Astrocyte of the spinal cord (primary cell): ENCODE data around the gene PDCD1.
"Not testable (repeated sequence)": the region's sequence is repeated elsewhere in the genome, so short reads cannot be mapped to it uniquely, and the experiment has no call there.

Experiments
- DNase-seq: peaks from one replicate; pipeline ENCODE4 v3.0.0; 2011; ENCODE audit warnings: low read depth, low spot score
- H3K4me3 ChIP-seq: 2 replicates; pipeline ENCODE4 v1.5.1; 2011; ENCODE audit warnings: low read depth, mild to moderate bottlenecking, low read length, moderate library complexity
- in situ Hi-C: cut with HindIII; loops from 2 replicates; pipeline ENCODE4 v1.10.0; 2017; ENCODE audit warnings: low sequenced_read_pairs
- TF ChIP-seq, protein P1 (sequence below): IDR thresholded peaks from 2 replicates; pipeline ENCODE4 v1.5.1; 2012; ENCODE audit warnings: low read depth, mild to moderate bottlenecking, low read length, inconsistent platforms

The PDCD1 gene

DNA sequence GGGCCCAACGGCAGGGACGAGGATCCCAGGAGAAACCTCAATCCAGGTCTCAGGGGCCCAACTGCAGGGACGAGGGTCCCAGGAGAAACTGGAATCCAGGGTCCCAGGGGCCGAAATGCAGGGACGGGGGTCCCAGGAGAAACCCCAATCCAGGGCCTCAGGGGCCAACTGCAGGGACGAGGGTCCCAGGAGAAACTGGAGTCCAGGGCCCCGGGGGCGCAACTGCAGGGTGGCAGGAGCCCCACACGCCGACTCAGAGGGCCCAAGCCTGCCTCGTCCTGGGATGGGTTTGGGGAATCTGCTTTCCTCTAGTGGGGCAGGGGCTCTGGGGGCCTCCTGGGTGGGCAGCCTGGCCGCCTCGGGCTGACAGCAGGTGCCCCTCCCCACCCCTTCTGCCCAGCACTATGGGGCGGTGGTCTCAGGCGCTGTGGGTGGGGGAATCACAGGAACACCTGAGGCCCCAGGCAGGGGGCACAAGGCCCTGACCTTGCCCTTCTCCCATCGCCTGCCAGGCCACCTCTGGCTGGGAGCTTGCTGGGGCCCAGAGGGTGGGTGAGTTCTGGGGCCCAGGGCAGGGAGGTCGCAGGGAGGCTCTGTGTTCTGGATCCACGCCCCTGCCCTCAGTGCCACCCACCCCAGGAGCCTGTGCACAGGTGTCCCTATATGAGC, 18.0 kb upstream of the PDCD1 start:
- TF ChIP-seq, protein P1, sequence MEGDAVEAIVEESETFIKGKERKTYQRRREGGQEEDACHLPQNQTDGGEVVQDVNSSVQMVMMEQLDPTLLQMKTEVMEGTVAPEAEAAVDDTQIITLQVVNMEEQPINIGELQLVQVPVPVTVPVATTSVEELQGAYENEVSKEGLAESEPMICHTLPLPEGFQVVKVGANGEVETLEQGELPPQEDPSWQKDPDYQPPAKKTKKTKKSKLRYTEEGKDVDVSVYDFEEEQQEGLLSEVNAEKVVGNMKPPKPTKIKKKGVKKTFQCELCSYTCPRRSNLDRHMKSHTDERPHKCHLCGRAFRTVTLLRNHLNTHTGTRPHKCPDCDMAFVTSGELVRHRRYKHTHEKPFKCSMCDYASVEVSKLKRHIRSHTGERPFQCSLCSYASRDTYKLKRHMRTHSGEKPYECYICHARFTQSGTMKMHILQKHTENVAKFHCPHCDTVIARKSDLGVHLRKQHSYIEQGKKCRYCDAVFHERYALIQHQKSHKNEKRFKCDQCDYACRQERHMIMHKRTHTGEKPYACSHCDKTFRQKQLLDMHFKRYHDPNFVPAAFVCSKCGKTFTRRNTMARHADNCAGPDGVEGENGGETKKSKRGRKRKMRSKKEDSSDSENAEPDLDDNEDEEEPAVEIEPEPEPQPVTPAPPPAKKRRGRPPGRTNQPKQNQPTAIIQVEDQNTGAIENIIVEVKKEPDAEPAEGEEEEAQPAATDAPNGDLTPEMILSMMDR = no peak
- in situ Hi-C loops = no loop called here
- no peak overlapping the region for H3K4me3 ChIP-seq
- no peak for DNase-seq

DNA sequence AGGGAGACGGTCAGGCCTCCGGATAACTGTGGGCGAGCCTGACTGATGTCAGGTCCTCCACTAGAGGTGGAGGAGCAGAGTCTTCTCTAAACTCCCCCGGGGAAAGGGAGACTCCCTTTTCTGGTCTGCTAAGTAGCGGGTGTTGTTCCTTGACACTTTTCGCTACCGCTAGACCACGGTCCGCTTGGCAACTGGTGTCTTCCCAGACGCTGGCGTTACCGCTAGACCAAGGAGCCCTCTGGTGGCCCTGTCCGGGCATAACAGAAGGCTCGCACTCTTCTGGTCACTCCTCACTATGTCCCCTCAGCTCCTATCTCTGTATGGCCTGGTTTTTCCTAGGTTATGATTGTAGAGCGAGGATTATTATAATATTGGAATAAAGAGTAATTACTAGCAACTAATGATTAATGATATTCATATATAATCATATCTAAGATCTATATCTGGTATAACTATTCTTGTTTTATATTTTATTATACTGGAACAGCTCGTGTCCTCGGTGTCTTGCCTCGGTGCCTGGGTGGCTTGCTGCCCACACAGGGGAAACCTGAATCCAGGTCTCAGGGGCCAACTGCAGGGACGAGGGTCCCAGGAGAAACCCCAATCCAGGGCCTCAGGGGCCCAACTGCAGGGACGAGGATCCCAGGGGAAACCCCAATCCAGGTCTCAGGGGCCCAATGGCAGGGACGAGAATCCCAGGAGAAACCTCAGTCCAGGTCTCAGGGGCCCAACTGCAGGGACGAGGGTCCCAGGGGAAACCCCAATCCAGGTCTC, 17.2 kb upstream of the PDCD1 start:
- H3K4me3 ChIP-seq, DNase-seq, in situ Hi-C loops: not testable (repeated sequence)

DNA sequence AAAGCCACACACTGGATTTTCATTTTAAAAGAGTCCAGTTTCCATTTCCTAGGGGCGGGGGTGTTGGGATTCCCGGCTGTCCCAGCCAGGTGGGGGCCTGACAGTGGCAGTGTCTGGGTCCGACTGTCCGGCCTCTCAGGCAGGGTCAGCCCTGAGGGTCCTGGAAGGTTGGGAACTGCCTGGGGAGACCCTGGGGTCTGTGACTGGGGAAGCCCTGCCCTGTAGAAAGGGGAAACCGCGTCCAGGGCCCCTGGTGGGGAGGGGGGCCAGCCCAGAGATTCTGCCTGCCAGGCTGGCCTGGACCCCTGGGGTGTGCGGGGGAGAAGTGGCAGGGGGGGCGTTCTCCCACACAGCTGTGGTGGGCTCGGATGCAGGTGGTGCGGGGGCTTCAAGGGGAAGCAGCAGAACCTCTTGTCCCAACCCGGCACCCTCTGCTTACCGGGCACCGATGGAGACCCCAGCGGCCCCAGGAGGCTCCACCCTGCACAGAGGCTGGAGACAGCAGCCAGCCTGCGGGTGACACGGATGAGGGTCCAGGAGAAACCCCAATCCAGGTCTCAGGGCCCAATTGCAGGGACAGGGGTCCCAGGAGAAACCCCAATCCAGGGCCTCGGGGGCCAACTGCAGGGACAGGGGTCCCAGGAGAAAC, 15.7 kb upstream of the PDCD1 start:
- TF ChIP-seq, protein P1 = no peak
- no peak overlapping the region for H3K4me3 ChIP-seq
- DNase-seq = no peak
- in situ Hi-C loops = no loop called here

- H3K4me3 ChIP-seq = no peak overlapping the region
- DNase-seq = no peak
- TF ChIP-seq, protein P1 = no peak
- in situ Hi-C loops = no loop called here
Observed at GRCh38 chr2:241873803-241874110, 15.1 kb upstream of the PDCD1 start.

DNA sequence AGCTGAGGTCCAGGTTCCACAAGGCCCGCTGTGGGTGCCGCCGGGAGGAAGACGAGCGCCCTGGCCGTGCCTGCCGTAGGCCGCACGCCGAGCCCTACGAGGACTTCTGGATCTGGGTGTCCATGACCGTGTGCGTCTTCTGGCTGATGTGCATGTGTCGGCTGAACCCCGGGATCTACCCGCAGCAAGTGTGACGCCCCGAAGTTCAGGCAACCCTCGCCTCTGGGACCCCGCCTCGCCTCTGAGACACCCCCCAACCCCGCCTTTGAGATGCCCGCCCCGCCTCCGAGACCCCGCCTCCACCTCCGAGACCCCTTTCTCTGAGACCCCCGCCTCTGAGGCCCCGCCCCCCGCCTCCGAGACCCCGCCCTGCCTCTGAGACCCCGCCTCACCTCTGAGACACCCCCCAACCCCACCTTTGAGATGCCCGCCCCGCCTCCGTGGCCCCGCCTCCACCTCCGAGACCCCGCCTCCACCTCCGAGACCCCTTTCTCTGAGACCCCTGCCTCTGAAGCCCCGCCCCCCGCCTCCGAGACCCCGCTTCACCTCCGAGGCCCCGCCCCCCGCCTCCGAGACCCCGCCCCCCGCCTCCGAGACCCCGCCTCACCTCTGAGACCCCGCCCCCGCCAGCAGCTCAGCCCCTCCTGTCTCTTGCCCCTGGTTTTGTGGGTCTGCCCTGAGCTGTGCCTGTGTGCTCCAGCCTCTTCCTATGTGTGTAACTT, 14.5 kb upstream of the PDCD1 start:
- DNase-seq = no peak
- in situ Hi-C loops = no loop called here
- TF ChIP-seq, protein P1 = no peak
- H3K4me3 ChIP-seq = no peak overlapping the region

DNA sequence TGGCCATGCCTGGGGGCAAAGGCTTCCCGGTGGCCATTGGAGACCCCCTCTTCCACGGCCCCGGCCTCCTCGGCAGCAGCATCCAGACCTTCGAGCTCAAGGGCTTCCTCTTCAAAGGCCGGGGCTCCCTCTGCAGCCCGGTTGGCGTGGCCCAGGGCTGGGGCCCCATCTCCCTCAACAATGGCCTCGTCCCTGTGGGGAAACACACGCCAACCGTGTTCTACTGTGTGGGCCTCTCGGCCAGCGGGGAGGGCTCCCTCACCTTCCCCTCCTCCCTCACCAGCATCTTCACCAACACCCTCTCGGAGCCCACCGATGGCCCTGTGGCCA, 13.6 kb upstream of the PDCD1 start:
- H3K4me3 ChIP-seq = no peak overlapping the region
- no peak for DNase-seq
- in situ Hi-C loops = no loop called here
- TF ChIP-seq, protein P1 = no peak
